Heart right ventricle (tissue), 16 donors: ENCODE data around the gene MYH8. TPM values are rescaled to one million over a fixed set of nuclear protein-coding genes. Genes with fewer than 3 reads are reported as not detected.

Experiments
- ATAC-seq, 8 donors: fragments of 200-7000 bp; cut with Tn5 transposase; one replicate each; pipeline ENCODE4 v1.9.1; 2020; ENCODE audit warnings: mild to moderate bottlenecking in 8 of 8, moderate library complexity in 8 of 8, moderate number of reproducible peaks in 1 of 8
- DNase-seq, 2 donors: peaks; one replicate each; pipeline ENCODE4 v3.0.0-alpha.2; 2020
- H3K27ac ChIP-seq, 10 donors: fragments of 200-600 bp; sonication (generic) in 2 of 10; one replicate each; pipeline versions ENCODE4 v1.5.0 to v1.8.0; 2020 to 2022; ENCODE audit warnings: mild to moderate bottlenecking in 3 of 10
- H3K27me3 ChIP-seq, 7 donors: fragments of 200-600 bp; one replicate each; pipeline ENCODE4 v1.8.0; 2021 to 2022; ENCODE audit warnings: mild to moderate bottlenecking in 2 of 7
- H3K36me3 ChIP-seq, 9 donors: fragments of 200-600 bp; sonication (generic) in 1 of 9; one replicate each; pipeline versions ENCODE4 v1.5.0 to v1.8.0; 2020 to 2022; ENCODE audit warnings: mild to moderate bottlenecking in 2 of 9
- H3K4me1 ChIP-seq, 9 donors: fragments of 200-600 bp; sonication (generic) in 1 of 9; one replicate each; pipeline versions ENCODE4 v1.5.0 to v1.8.0; 2020 to 2022; ENCODE audit warnings: mild to moderate bottlenecking in 4 of 9
- H3K4me3 ChIP-seq, 10 donors: fragments of 200-600 bp; sonication (generic) in 2 of 10; one replicate each; pipeline versions ENCODE4 v1.5.0 to v1.8.0; 2020 to 2022; ENCODE audit warnings: mild to moderate bottlenecking in 7 of 10, moderate library complexity in 2 of 10
- H3K9me3 ChIP-seq, 11 donors: fragments of 200-600 bp in 10 of 11; sonication (generic) in 2 of 11; one replicate each; pipeline versions ENCODE4 v1.5.0 to v1.8.0; 2013 to 2022; ENCODE audit warnings: mild to moderate bottlenecking in 2 of 11, control low read depth in 1 of 11, moderate library complexity in 1 of 11
- CTCF ChIP-seq, 9 donors: fragments of 200-600 bp; sonication (generic) in 2 of 9; IDR thresholded peaks; one replicate each; pipeline versions ENCODE4 v1.5.0 to v1.8.0; 2021 to 2022; ENCODE audit warnings: antibody characterized with exemption in 9 of 9, mild to moderate bottlenecking in 5 of 9, moderate library complexity in 1 of 9
- WGBS, 2 donors: extraction: QIAGEN DNeasy Blood & Tissue Kit; methylation state at CpG; one replicate each; pipeline ENCODE4 v1.1.7; 2013; ENCODE audit warnings: inconsistent platforms in 1 of 2; 5-methylcytosine and 5-hydroxymethylcytosine counted together
- intact Hi-C, 10 donors: fragments of 100-400 bp; cut with DNase I; formaldehyde crosslinking; loops; one replicate each; pipeline versions ENCODE4 v1.11.1 to v1.14.2; 2022
- polyA plus RNA-seq, 2 donors: library from polyadenylated mRNA; stranded (reverse); fragments of 200-250 nt; gene quantifications; one replicate each; pipeline ENCODE4 v1.2.3, GENCODE V29; 2013
- total RNA-seq, 10 donors: library from RNA; stranded (reverse); fragmentation: NEBNext Ultra II Directional in 3 of 10; extraction: Animal tissue kit (Norgen Biotek cat#: 25700) in 3 of 10; gene quantifications; one replicate each; pipeline versions ENCODE4 v1.2.1 to v1.2.4, GENCODE V29; 2021 to 2023
- donor health status: Arrhythmogenic right ventricular cardiomyopathy.
- donor health status: ischemic (EF 13 %, LVEDD 7.1; RV severe dilation, severe dysfunction).
- donor health status: healthy with polysubstance abuse.
- donor health status: DM: no; HTN: yes; CAD: no.
- donor health status: DM: no; HTN: no; CAD: no.
- donor health status: ischemic (EF 25% LVEDD 6.9; RV normal size, moderate dysfunction).
- donor health status: ischemic (EF 25% LVEDD 5.7; RV mildly dilated, moderate dysfunction).
- donor health status: healthy.
- donor health status: DM: yes; HTN: yes; CAD: no.
- donor health status: Ischemic cardiomyopathy.
- donor health status: ischemic (EF 35%, LVEDD 5.7; RV mildly dilated, moderate dysfunction).
- donor health status: nonischemic (EF 11% LVEDD 7.7; RV severe dilation, severe dysfunction).
- donor health status: DM: yes; HTN: yes; CAD: no.
- donor health status: PGD.
- donor health status: ischemic (EF 29% LVEDD 5.4; RV normal size, mild dysfunction).
- donor health status: nonischemic (EF 23%, LVEDD 6.1; RV moderate dilation, normal function).

The MYH8 gene
- total and polyA plus RNA-seq, 12 donors: not detected

DNA sequence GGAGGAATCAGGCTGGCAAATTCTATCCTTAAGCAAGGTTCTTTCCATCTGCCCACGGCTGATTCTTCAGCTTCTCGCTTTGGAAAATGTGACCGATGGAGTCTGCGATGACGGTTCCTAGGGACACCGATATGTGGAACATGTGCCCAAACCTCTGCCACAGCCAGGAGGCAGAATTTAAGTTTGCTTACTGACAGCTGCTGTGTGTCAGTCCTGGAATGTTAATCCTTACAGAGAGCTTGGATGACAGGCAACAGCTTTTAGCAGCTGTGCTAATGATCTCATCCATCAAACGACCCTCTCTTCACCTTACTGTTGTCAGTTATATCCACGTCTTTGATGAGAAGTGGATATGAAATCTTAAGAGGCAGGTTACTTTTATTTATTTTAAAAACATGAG is 37.6 kb downstream of the MYH8 start:
- ATAC-seq (peak in 1 of 8 donors; percentile 25), DNase-seq (no peak)
- intact Hi-C loops: no loop called here
- no peaks in the 10 kb centered on the region for H3K4me1 ChIP-seq
- H3K4me3 ChIP-seq: no peak overlapping the region
- H3K27ac ChIP-seq: no peak overlapping the region
- no peak for TF ChIP-seq CTCF (IDR thresholded peaks at IDR 0.05)
- no peaks in the 10 kb centered on the region for H3K36me3 ChIP-seq
- peaks cover 0 to 7% (median 0%) of the 10 kb centered on the region in 7 donors for H3K27me3 ChIP-seq
- H3K9me3 ChIP-seq: peaks cover 0 to 9% (median 0%) of the 10 kb centered on the region in 11 donors
- WGBS, 2 donors: 20 to 35% methylated on average over 8 of the region's 8 CpGs

DNA sequence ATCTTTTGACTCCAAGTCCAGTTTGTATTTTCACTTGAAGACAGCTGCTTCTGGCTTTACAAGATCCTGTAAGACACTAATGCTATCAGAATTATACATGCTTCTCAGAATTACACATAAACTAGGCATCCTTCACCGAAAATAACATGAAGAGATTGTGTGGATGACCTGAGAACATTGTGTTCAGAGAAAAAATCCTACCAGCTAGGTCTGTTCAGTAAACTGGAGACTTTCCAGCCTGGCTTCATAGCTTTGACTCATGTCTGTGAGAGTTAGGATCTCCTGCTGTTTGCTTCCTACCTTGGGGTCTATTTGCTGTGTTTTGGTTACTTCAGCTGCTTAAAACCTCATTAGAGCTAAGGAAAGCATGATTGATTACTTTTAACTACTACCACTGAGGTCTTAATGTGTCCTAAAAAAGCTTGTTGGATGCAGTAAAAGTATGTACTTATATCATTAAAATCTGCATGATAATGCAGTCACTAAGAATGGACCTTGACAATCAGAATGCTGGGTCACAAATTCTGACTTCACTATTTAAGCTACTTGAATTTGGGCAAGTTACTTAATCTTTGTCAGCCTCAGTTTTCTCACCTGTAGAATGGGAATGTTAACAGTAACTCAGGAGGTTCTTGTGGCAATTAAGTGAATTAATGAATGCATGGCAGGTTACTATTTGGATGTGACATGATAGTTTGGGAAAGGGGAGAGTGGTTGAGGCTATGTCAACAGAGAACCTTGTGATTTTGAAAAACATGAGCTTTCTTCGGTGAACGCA is 40.9 kb downstream of the MYH8 start:
- no peaks in the 10 kb centered on the region for H3K36me3 ChIP-seq
- intact Hi-C loops: no loop called here
- no peak for TF ChIP-seq CTCF (IDR thresholded peaks at IDR 0.05)
- H3K27me3 ChIP-seq: peaks cover 0 to 5% (median 0%) of the 10 kb centered on the region in 7 donors
- 72 to 82% methylated on average over 3 of the region's 3 CpGs for WGBS, 2 donors
- DNase-seq (no peak), ATAC-seq (no peak)
- no peaks in the 10 kb centered on the region for H3K4me1 ChIP-seq
- H3K27ac ChIP-seq: no peak overlapping the region
- H3K4me3 ChIP-seq: no peak overlapping the region
- no peaks in the 10 kb centered on the region for H3K9me3 ChIP-seq

- no peak for TF ChIP-seq CTCF (IDR thresholded peaks at IDR 0.05)
- ATAC-seq (no peak), DNase-seq (no peak)
- no peak within 1 kb of the TSS for H3K27ac ChIP-seq
- H3K27me3 ChIP-seq: no peaks in the 10 kb centered on the region
- no peaks in the 10 kb centered on the region for H3K9me3 ChIP-seq
- H3K36me3 ChIP-seq: no peaks in the 10 kb centered on the region
- no peaks in the 10 kb centered on the region for H3K4me1 ChIP-seq
- intact Hi-C loops: no loop called here
- 77 to 79% methylated on average over 5 of the region's 5 CpGs for WGBS, 2 donors
- H3K4me3 ChIP-seq: no peak within 1 kb of the TSS
Observed at GRCh38 chr17:10372906-10373305, 48.8 kb downstream of the MYH8 start, which contains the start of gene MYH13. Gene MYH13 (minus strand): TSS chr17:10373006. CDS start chr17:10364530, 8,476 bp downstream.

DNA sequence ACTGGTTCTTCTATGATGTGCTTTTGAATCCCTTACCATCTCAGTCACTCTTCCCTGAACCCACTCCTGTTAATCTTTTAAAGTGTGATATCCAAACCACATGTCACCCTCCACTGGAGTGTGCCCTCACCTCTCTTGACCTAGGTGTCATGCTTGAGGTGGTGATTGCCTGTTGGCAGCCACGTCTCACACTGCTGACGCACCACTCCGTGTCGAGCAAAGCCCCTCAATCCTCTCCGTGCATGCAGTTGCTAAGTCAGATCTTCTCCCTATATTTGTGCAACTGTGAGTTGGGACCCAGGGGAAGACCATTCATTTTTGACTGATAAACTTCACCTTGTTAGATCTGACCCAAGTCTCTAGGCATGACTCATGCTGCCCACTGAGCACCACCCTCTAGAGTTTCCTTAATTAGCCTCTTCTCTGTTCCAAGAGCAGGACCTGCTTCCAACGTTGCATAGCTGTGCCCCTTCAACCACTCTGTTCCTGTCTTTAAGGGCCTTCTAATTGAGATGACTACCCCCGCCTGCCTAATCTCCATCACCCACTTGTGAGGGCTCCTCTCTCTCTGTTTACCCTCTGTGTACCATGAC is 51.6 kb downstream of the MYH8 start:
- no peak for DNase-seq
- intact Hi-C loops: no loop called here
- H3K27me3 ChIP-seq: no peaks in the 10 kb centered on the region
- ATAC-seq: no peak
- no peaks in the 10 kb centered on the region for H3K4me1 ChIP-seq
- no peak for TF ChIP-seq CTCF (IDR thresholded peaks at IDR 0.05)
- H3K4me3 ChIP-seq: no peak overlapping the region
- H3K36me3 ChIP-seq: no peaks in the 10 kb centered on the region
- no peak overlapping the region for H3K27ac ChIP-seq
- H3K9me3 ChIP-seq: no peaks in the 10 kb centered on the region
- WGBS, 2 donors: 52% methylated on average over 7 of the region's 7 CpGs
